HepG2 (cell line): ENCODE data around the gene MOBP. TPM values are rescaled to one million over a fixed set of nuclear protein-coding genes. Genes with fewer than 3 reads are reported as not detected.

Source experiments
- ATAC-seq: fragments of 200-7000 bp; cut with Tn5 transposase; 3 replicates; pipeline ENCODE4 v1.9.1; 2020; ENCODE audit warnings: mild to moderate bottlenecking, moderate library complexity
- BruUV-seq: library from RNA; stranded (reverse); fragments of 400-500 nt; replicated peaks from 2 replicates; lab custom pipeline; 2021; lab: Mats Ljungman, UMichigan
- CTCF ChIA-PET: fragments of 300-600 bp; formaldehyde crosslinking; extraction: SDS; loops from one replicate; lab custom pipeline; 2021; ENCODE audit warnings: low total read pairs, inconsistent platforms, low intra/inter-chr PET ratio; lab: Yijun Ruan, JAX
- POLR2A ChIA-PET: fragments of 350-600 bp; sonication (Branson Sonifier 250); formaldehyde crosslinking; loops from one replicate; lab custom pipeline; 2020; ENCODE audit warnings: antibody characterized with exemption, inconsistent platforms; lab: Yijun Ruan, JAX
- DNase-seq: peaks from one replicate; pipeline ENCODE4 v3.0.0-alpha.2; 2015; ENCODE audit warnings: low spot score
- FAIRE-seq: peaks from 3 replicates; lab custom pipeline; 2011; peaks lifted over from hg19 to GRCh38; lab: Jason Lieb, UNC
- H2AFZ ChIP-seq: one replicate; pipeline ENCODE4 v1.6.1; 2011; ENCODE audit warnings: low read length, inconsistent platforms
- H3K27ac ChIP-seq: fragments of 300-600 bp; 3 replicates; pipeline ENCODE4 v1.8.0; 2011; ENCODE audit warnings: mixed run types, mild to moderate bottlenecking, mixed read lengths, low read length, inconsistent platforms; ENCODE audit not compliant: insufficient read depth; ENCODE audit errors: extremely low read length
- H3K27me3 ChIP-seq, 2 experiments: fragments of 200-600 bp in 1 of 2; 2 replicates in 1 of 2; 3 replicates in 1 of 2; pipeline versions ENCODE4 v1.6.0 to v1.8.0; 2011; ENCODE audit warnings: low read length in 2 of 2, mild to moderate bottlenecking in 2 of 2, moderate library complexity in 2 of 2, inconsistent platforms in 1 of 2; ENCODE audit not compliant: insufficient read depth in 2 of 2, control insufficient read depth in 1 of 2
- H3K36me3 ChIP-seq, 2 experiments: fragments of 200-600 bp in 1 of 2; replicated peaks in 1 of 2; 2 replicates in 1 of 2; 3 replicates in 1 of 2; pipeline versions ENCODE4 v1.5.1 to v1.8.0; 2011; ENCODE audit warnings: low read length in 2 of 2, inconsistent platforms in 1 of 2; ENCODE audit not compliant: insufficient read depth in 2 of 2, control insufficient read depth in 1 of 2
- H3K4me1 ChIP-seq: 2 replicates; pipeline ENCODE4 v1.5.1; 2012; ENCODE audit warnings: low read length, inconsistent platforms; ENCODE audit not compliant: insufficient read depth
- H3K4me2 ChIP-seq: 2 replicates; pipeline ENCODE4 v1.6.0; 2011; ENCODE audit warnings: low read depth, low read length, inconsistent platforms
- H3K4me3 ChIP-seq, 3 experiments: fragments of 200-600 bp in 1 of 3; sonication (generic), shearing (Covaris generic) in 1 of 3; replicated peaks in 1 of 3; 2 replicates each; pipeline ENCODE4 v1.5.1; 2011 to 2016; ENCODE audit warnings: low read length in 3 of 3, inconsistent platforms in 2 of 3, low read depth in 2 of 3, mild to moderate bottlenecking in 2 of 3, control low read depth in 1 of 3, mixed read lengths in 1 of 3; ENCODE audit not compliant: insufficient read depth in 1 of 3
- H3K79me2 ChIP-seq: one replicate; pipeline ENCODE4 v1.6.1; 2011; ENCODE audit warnings: low read length, inconsistent platforms; ENCODE audit not compliant: insufficient read depth
- H3K9ac ChIP-seq: 2 replicates; pipeline ENCODE4 v1.6.0; 2011; ENCODE audit warnings: mild to moderate bottlenecking, low read depth, low read length, inconsistent platforms; ENCODE audit not compliant: insufficient read depth
- H3K9me3 ChIP-seq: 2 replicates; pipeline ENCODE4 v1.5.1; 2012; ENCODE audit warnings: mild to moderate bottlenecking, low read length
- H4K20me1 ChIP-seq: 2 replicates; pipeline ENCODE4 v1.6.0; 2011; ENCODE audit warnings: inconsistent platforms, mild to moderate bottlenecking, low read length, moderate library complexity; ENCODE audit not compliant: insufficient read depth
- FOXA3 ChIP-seq: IDR thresholded peaks from 2 replicates; pipeline ENCODE4 v1.6.1; 2016; ENCODE audit warnings: missing genetic modification reagents, missing compliant biosample characterization
- ZNF143 ChIP-seq: sonication (generic); formaldehyde crosslinking; IDR thresholded peaks from 2 replicates; pipeline ENCODE4 v1.4.0; 2020; ENCODE audit warnings: missing genetic modification reagents
- ZNF260 ChIP-seq: sonication (generic); formaldehyde crosslinking; IDR thresholded peaks from 2 replicates; pipeline ENCODE4 v1.4.0; 2020; ENCODE audit warnings: missing genetic modification reagents, low read depth, mild to moderate bottlenecking, borderline replicate concordance
- ZNF362 ChIP-seq: sonication (generic); formaldehyde crosslinking; IDR thresholded peaks from 2 replicates; pipeline ENCODE4 v1.4.0; 2020; ENCODE audit warnings: missing genetic modification reagents, mild to moderate bottlenecking, borderline replicate concordance
- ZNF629 ChIP-seq: sonication (generic); formaldehyde crosslinking; conservative IDR thresholded peaks from 2 replicates; pipeline ENCODE4 v1.5.0; 2020; ENCODE audit warnings: missing genetic modification reagents
- ZNF644 ChIP-seq: IDR thresholded peaks from 2 replicates; pipeline ENCODE4 v1.6.1; 2016; ENCODE audit warnings: low read depth
- WGBS: methylation state at CpG from one replicate; pipeline ENCODE4 v1.1.6; 2017; ENCODE audit warnings: low lambda C conversion rate; 5-methylcytosine and 5-hydroxymethylcytosine counted together
- in situ Hi-C: cut with HindIII; loops from 2 replicates; pipeline ENCODE4 v1.10.0; 2017; ENCODE audit warnings: low pct_unique_long_range_greater_than_20kb; ENCODE audit not compliant: extremely low pct_ligation_motif_present
- intact Hi-C: fragments of 100-400 bp; cut with micrococcal nuclease; formaldehyde crosslinking; loops from one replicate; pipeline ENCODE4 v1.10.0; 2022; ENCODE audit not compliant: unreplicated experiment
- polyA plus RNA-seq, 8 experiments: library from polyadenylated mRNA; depleted of rRNA in 3 of 8; stranded (reverse) in 7 of 8; unstranded in 1 of 8; fragments of >200 nt; fragmentation: Illumina TruSeq in 4 of 8; extraction: Trizol in 4 of 8; gene quantifications; 2 replicates each; pipeline versions ENCODE4 v1.2.1 to v1.2.3, GENCODE V29; 2011 to 2016; ENCODE audit warnings: low read depth in 4 of 8, missing spikeins in 1 of 8, mixed read lengths in 1 of 8; ENCODE audit not compliant: insufficient read depth in 1 of 8
- total RNA-seq, 5 experiments: library from RNA; depleted of rRNA; stranded (reverse); fragments of >200 nt; fragmentation: Illumina TruSeq; extraction: Trizol; gene quantifications; 2 replicates each; pipeline ENCODE4 v1.2.3, GENCODE V29; 2016; ENCODE audit warnings: low read depth in 1 of 5
- TF ChIP-seq, protein P1 (sequence below): IDR thresholded peaks from 2 replicates; pipeline ENCODE4 v1.6.1; 2016; ENCODE audit warnings: control low read depth
- TF ChIP-seq, protein P2 (sequence below): sonication (generic); formaldehyde crosslinking; IDR thresholded peaks from 2 replicates; pipeline ENCODE4 v1.9.0; 2021; ENCODE audit warnings: missing genetic modification reagents, borderline replicate concordance
- TF ChIP-seq, protein P3 (sequence below): sonication (generic); IDR thresholded peaks from 2 replicates; pipeline ENCODE4 v1.6.1; 2016; ENCODE audit warnings: low read depth, borderline replicate concordance
- TF ChIP-seq, protein P4 (sequence below): sonication (generic); formaldehyde crosslinking; IDR thresholded peaks from 2 replicates; pipeline ENCODE4 v1.4.0; 2020; ENCODE audit warnings: low read depth, missing genetic modification reagents
- TF ChIP-seq, protein P5 (sequence below): sonication (generic); formaldehyde crosslinking; IDR thresholded peaks from 2 replicates; pipeline ENCODE4 v1.9.0; 2021; ENCODE audit warnings: missing genetic modification reagents, mild to moderate bottlenecking, borderline replicate concordance

The MOBP gene
- total and polyA plus RNA-seq, 2 of the 13 experiments (the other 11 are each of a cell fraction or from before 2014, with no cell fraction given): not detected

DNA sequence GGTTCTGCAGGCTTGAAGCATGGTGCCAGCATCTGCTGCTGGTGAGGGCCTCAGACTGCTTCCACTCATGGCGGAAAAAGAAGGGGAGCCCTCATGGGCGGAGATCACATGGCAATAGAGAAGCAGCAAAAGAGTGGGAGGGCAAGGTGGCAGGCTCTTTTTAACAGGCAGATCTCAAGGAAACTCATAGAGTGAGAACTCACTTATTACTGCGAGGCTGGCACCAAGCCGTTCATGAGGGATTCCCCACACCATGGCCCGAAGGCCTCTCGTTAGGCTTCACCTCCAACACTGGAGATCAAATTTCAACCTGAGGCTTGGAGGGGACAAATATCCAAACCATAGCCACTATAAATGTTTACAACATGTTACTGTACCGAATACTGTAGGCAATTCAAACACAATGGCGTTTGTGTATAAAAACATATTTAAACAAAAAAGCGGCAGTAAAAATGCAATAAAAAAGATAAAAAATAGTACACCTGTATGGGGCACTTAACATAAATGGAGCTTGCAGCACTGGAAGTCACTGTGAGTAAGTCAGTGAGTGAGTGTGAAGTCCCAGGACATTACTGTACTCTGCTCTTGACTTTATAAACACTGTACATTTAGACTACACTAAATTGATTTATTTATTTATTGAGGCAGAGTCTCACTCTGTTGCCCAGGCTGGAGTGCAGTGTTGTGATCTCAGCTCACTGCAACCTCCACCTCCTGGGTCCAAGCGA, 18.8 kb upstream of the MOBP start (continued):
- no peak for TF ChIP-seq ZNF629 (CRISPR knock-in tag)
- TF ChIP-seq, protein P1, sequence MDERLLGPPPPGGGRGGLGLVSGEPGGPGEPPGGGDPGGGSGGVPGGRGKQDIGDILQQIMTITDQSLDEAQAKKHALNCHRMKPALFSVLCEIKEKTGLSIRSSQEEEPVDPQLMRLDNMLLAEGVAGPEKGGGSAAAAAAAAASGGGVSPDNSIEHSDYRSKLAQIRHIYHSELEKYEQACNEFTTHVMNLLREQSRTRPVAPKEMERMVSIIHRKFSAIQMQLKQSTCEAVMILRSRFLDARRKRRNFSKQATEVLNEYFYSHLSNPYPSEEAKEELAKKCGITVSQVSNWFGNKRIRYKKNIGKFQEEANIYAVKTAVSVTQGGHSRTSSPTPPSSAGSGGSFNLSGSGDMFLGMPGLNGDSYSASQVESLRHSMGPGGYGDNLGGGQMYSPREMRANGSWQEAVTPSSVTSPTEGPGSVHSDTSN (CRISPR knock-in tag): no peak
- TF ChIP-seq, protein P2, sequence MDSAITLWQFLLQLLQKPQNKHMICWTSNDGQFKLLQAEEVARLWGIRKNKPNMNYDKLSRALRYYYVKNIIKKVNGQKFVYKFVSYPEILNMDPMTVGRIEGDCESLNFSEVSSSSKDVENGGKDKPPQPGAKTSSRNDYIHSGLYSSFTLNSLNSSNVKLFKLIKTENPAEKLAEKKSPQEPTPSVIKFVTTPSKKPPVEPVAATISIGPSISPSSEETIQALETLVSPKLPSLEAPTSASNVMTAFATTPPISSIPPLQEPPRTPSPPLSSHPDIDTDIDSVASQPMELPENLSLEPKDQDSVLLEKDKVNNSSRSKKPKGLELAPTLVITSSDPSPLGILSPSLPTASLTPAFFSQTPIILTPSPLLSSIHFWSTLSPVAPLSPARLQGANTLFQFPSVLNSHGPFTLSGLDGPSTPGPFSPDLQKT (CRISPR knock-in tag): no peak

GRCh38 chr3:39449796-39450195, 17.7 kb upstream of the MOBP start:
- intact Hi-C loops (loop anchor here (5.0 kb wide), 1 partner anchor 543 kb away; no protein-coding TSS in a partner anchor), in situ Hi-C loops (loop anchor here (5.0 kb wide), 1 partner anchor 53 kb away; no protein-coding TSS in a partner anchor)
- POLR2A ChIA-PET: no interaction called here
- Histone ChIP-seq H2AFZ (no peak overlapping the region), H3K79me2 (no peaks in the 10 kb centered on the region), H3K4me3 (no peak overlapping the region), H3K9me3 (no peaks in the 10 kb centered on the region), H4K20me1 (no peaks in the 10 kb centered on the region), H3K4me1 (no peaks in the 10 kb centered on the region), H3K27me3 (no peaks in the 10 kb centered on the region; a peak in 2 of 5 replicates), H3K27ac (no peak overlapping the region), H3K9ac (no peak overlapping the region), H3K36me3 (no peaks in the 10 kb centered on the region), H3K4me2 (no peak overlapping the region)
- WGBS: 20% methylated on average over 3 of the region's 3 CpGs
- no TSS peak for BruUV-seq
- CTCF ChIA-PET: interaction anchor here (3.2 kb wide), 1 partner anchor 49 kb away, joined by 43 read pairs; no protein-coding TSS in a partner anchor
- FAIRE-seq (no peak), DNase-seq (no peak), ATAC-seq (no peak)
- TF ChIP-seq ZNF362 (CRISPR knock-in tag): no peak
- TF ChIP-seq FOXA3 (CRISPR knock-in tag): no peak
- TF ChIP-seq, protein P3, sequence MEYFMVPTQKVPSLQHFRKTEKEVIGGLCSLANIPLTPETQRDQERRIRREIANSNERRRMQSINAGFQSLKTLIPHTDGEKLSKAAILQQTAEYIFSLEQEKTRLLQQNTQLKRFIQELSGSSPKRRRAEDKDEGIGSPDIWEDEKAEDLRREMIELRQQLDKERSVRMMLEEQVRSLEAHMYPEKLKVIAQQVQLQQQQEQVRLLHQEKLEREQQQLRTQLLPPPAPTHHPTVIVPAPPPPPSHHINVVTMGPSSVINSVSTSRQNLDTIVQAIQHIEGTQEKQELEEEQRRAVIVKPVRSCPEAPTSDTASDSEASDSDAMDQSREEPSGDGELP: no peak
- TF ChIP-seq, protein P4, sequence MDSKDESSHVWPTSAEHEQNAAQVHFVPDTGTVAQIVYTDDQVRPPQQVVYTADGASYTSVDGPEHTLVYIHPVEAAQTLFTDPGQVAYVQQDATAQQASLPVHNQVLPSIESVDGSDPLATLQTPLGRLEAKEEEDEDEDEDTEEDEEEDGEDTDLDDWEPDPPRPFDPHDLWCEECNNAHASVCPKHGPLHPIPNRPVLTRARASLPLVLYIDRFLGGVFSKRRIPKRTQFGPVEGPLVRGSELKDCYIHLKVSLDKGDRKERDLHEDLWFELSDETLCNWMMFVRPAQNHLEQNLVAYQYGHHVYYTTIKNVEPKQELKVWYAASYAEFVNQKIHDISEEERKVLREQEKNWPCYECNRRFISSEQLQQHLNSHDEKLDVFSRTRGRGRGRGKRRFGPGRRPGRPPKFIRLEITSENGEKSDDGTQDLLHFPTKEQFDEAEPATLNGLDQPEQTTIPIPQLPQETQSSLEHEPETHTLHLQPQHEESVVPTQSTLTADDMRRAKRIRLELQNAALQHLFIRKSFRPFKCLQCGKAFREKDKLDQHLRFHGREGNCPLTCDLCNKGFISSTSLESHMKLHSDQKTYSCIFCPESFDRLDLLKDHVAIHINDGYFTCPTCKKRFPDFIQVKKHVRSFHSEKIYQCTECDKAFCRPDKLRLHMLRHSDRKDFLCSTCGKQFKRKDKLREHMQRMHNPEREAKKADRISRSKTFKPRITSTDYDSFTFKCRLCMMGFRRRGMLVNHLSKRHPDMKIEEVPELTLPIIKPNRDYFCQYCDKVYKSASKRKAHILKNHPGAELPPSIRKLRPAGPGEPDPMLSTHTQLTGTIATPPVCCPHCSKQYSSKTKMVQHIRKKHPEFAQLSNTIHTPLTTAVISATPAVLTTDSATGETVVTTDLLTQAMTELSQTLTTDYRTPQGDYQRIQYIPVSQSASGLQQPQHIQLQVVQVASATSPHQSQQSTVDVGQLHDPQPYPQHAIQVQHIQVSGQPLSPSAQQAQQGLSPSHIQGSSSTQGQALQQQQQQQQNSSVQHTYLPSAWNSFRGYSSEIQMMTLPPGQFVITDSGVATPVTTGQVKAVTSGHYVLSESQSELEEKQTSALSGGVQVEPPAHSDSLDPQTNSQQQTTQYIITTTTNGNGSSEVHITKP: no peak
- no peak for TF ChIP-seq ZNF260
- TF ChIP-seq, protein P5, sequence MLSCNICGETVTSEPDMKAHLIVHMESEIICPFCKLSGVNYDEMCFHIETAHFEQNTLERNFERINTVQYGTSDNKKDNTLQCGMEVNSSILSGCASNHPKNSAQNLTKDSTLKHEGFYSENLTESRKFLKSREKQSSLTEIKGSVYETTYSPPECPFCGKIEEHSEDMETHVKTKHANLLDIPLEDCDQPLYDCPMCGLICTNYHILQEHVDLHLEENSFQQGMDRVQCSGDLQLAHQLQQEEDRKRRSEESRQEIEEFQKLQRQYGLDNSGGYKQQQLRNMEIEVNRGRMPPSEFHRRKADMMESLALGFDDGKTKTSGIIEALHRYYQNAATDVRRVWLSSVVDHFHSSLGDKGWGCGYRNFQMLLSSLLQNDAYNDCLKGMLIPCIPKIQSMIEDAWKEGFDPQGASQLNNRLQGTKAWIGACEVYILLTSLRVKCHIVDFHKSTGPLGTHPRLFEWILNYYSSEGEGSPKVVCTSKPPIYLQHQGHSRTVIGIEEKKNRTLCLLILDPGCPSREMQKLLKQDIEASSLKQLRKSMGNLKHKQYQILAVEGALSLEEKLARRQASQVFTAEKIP: no peak
- TF ChIP-seq ZNF143 (CRISPR knock-in tag): no peak
- no peak for TF ChIP-seq ZNF644
